ENCODE data around the gene SUGCT. TPM values are rescaled to one million over a fixed set of nuclear protein-coding genes. Genes with fewer than 3 reads are reported as not detected.
A peak's percentile ranks its signal among the peaks of the same experiment; 100 is the strongest.
"Not testable (repeated sequence)": the region's sequence is repeated elsewhere in the genome, so short reads cannot be mapped to it uniquely, and the experiment has no call there.

Gene SUGCT
- polyA plus RNA-seq, 6 donors from 2014 or later: 4.1 to 11.4 (median 9.0) TPM

DNA sequence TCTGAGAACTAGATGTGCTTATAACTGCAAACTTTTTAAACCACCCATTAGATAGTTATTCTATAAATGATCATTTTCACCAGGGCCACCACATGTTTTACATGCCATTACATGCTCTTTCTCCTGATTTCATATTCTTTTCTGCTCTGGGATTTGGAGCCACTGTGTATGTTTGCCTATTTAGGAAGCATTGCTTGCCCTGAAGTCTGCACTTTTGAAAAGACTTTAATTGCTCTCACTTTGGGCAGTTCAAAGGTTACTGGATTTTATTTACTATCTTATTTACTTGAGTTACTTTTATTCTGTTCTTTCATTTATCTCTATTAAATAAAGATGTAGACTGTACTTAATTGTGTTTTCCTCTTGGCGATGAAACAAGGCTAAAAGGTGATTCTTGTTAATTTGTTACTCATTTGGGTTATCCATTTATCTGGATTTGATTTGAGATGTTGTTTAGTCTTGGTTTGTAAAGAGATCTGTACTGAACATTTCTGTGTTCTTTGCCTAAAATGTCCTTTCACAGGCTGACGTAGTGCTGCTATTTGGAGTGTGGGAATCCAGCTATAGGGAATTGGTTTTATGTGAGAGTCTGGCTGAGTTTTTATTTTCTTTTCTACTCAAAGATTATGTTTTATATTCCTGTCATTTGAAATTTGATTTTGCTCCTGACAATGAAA lies 88.8 kb downstream of the SUGCT start:
- no peaks in the 10 kb centered on the region for H3K36me3 Mint-ChIP-seq
- H3K27ac Mint-ChIP-seq: no peak overlapping the region
- DNase-seq (no peak), ATAC-seq (ENCODE audit: low read depth in 2 of 2) (no peak)
- no peaks in the 10 kb centered on the region for H3K27me3 Mint-ChIP-seq
- no peaks in the 10 kb centered on the region for H3K4me1 Mint-ChIP-seq
- H3K4me3 Mint-ChIP-seq: no peak overlapping the region
- peaks cover 0 to 4% (median 0%) of the 10 kb centered on the region in 7 donors for H3K9me3 Mint-ChIP-seq

DNA sequence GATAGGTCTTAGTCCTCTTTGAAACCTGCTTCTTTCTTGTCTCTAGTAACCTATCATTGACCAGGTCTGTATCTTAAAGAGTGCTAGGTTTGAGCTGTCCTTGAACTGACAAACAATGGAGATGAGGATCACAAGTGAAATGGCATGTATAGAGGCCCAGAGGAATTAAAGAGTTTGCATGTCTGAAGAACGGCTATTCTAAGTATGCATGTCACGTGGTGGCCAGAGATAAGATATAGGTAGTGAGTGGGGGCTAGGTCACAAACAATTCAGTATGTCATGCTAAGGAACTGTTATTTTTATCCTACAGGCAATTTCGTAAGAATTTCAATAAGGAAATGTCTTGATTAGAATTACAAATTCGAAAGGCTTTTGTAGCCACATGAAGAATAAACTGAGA lies 95.3 kb downstream of the SUGCT start:
- ATAC-seq (ENCODE audit: low read depth in 2 of 2) (no peak), DNase-seq (no peak)
- Mint-ChIP-seq H3K4me3 (no peak overlapping the region), H3K36me3 (no peaks in the 10 kb centered on the region), H3K27ac (no peak overlapping the region), H3K9me3 (no peaks in the 10 kb centered on the region), H3K4me1 (peaks cover 0 to 6% (median 0%) of the 10 kb centered on the region in 3 donors), H3K27me3 (no peaks in the 10 kb centered on the region)

DNA sequence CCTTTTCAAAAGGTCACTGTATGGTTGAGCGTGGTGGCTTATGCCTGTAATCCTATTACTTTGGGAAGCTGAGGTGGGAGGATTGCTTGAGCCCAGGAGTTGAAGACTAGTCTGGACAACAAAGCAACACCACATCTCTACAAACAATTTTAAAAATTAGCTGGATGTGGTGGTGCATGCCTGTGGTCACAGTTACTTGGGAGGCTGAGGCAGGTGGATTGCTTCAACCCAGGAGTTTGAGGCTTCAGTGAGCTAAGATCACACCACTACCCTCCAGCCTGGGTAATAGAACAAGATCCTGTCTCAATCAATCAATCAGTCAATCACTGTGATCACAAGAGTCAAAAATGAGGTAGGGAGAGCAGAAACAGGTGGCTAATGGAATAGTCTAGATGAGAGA lies 97.0 kb downstream of the SUGCT start:
- Mint-ChIP-seq H3K27ac (no peak overlapping the region), H3K4me1 (peaks cover 0 to 6% (median 0%) of the 10 kb centered on the region in 3 donors)

DNA sequence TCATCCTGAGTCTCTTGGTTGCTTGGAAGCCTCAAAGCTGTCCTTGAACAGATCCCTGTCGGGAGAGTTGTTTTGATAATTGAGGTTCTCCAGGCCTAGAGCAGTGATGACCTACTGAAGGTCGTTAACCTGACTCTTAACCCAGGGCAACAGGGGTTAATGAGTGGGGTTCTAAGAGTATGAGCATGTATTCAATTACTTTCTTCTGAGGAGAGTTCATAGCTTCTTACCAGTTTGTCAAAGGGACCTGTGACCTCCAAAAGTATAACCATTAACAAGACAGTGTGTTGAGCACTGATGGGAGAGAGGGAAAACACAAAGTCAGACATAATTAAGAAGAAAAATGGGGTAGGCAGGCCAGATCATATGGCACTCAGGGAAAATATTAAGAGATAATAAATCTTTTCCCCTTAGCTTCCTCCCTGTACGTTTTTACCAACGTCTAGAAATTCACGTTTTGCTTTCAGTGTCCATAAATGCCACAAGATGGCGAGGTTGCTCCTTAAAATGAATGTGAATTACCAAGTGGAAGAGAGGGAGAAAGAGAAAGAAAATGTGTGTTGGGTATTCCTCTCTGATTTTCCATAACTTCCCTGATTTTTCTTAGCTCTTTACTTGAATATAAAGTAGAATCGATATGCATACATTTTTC lies 97.6 kb downstream of the SUGCT start:
- Mint-ChIP-seq H3K27ac (no peak overlapping the region), H3K27me3 (no peaks in the 10 kb centered on the region), H3K4me3 (no peak overlapping the region), H3K9me3 (no peaks in the 10 kb centered on the region), H3K4me1 (peaks cover 0 to 6% (median 0%) of the 10 kb centered on the region in 3 donors), H3K36me3 (no peaks in the 10 kb centered on the region)
- DNase-seq (no peak), ATAC-seq (ENCODE audit: low read depth in 2 of 2) (no peak)

More for the DNA sequence above, 97.0 kb downstream of the SUGCT start:
- DNase-seq: no peak
- ATAC-seq (ENCODE audit: low read depth in 2 of 2): no peak
- Mint-ChIP-seq H3K36me3 (no peaks in the 10 kb centered on the region), H3K9me3 (no peaks in the 10 kb centered on the region), H3K4me3 (no peak overlapping the region), H3K27me3 (no peaks in the 10 kb centered on the region)

DNA sequence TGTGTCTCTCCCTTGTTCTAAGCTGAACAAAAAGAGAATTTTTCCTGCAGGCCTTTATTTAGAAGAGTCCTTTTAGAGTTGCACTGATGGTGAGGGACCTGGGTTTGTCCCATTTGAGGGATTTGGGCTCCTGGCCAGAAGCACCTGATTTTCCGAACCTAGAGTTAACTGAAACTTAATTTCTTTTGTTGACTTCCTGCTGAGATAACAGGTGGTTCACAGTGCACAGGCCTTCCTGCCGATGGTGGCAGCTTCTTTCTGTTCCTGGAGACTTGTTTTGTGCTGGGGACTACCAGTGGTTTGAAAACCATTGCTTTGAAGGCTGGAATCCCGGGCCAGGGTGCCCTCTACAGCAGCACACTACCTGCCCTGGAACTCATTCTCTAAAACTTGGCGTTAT lies 99.2 kb downstream of the SUGCT start:
- H3K36me3 Mint-ChIP-seq: no peaks in the 10 kb centered on the region
- H3K9me3 Mint-ChIP-seq: no peaks in the 10 kb centered on the region
- H3K4me1 Mint-ChIP-seq: peaks cover 0 to 6% (median 0%) of the 10 kb centered on the region in 3 donors
- H3K27ac Mint-ChIP-seq: no peak overlapping the region
- no peak for DNase-seq
- H3K27me3 Mint-ChIP-seq: no peaks in the 10 kb centered on the region
- no peak for ATAC-seq (ENCODE audit: low read depth in 2 of 2)
- no peak overlapping the region for H3K4me3 Mint-ChIP-seq

DNA sequence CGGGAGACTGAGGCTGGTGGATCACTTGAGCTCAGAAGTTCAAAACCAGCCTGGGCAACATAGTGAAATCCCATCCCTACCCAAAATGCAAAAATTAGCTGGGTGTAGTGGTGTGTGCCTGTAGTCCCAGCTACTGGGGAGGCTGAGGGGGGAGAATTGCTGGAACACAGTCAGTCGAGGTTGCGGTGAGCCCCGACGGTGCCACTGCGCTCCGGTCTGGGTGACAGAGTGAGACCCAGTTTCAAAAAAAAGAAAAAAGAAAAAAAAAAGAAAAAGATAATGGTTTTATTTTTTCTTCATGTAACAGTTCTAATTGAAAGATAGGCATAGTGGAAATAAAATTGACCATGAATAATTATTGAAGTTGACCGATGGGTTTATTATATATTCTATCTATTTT lies 99.9 kb downstream of the SUGCT start:
- Mint-ChIP-seq H3K27ac (no peak overlapping the region), H3K36me3 (no peaks in the 10 kb centered on the region), H3K4me1 (peaks cover 0 to 6% (median 0%) of the 10 kb centered on the region in 3 donors), H3K9me3 (no peaks in the 10 kb centered on the region), H3K4me3 (no peak overlapping the region), H3K27me3 (no peaks in the 10 kb centered on the region)
- ATAC-seq (ENCODE audit: low read depth in 2 of 2): no peak
- no peak for DNase-seq

DNA sequence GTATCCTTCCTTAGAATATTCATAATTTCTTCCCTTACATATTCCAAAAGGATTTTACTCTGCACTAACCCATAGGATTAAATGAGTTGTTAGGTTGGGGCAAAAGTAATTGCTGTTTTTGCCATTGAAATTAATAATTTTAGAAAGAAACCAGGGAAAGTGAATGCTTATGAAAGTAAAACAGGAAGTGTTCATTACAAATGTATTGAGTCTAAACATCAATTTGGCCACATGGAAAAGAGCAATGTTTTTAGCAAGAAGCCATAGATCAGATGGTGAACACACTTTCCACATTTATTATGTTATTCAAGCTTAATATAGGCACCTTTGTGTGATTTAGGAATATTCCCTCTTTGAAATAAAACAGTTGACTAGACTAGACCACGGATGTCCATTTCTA lies 102.9 kb downstream of the SUGCT start:
- no peak overlapping the region for H3K4me3 Mint-ChIP-seq
- no peaks in the 10 kb centered on the region for H3K36me3 Mint-ChIP-seq
- H3K4me1 Mint-ChIP-seq: peaks cover 0 to 6% (median 0%) of the 10 kb centered on the region in 3 donors
- H3K9me3 Mint-ChIP-seq: no peaks in the 10 kb centered on the region
- no peak for DNase-seq
- no peak overlapping the region for H3K27ac Mint-ChIP-seq
- no peak for ATAC-seq (ENCODE audit: low read depth in 2 of 2)
- no peaks in the 10 kb centered on the region for H3K27me3 Mint-ChIP-seq

DNA sequence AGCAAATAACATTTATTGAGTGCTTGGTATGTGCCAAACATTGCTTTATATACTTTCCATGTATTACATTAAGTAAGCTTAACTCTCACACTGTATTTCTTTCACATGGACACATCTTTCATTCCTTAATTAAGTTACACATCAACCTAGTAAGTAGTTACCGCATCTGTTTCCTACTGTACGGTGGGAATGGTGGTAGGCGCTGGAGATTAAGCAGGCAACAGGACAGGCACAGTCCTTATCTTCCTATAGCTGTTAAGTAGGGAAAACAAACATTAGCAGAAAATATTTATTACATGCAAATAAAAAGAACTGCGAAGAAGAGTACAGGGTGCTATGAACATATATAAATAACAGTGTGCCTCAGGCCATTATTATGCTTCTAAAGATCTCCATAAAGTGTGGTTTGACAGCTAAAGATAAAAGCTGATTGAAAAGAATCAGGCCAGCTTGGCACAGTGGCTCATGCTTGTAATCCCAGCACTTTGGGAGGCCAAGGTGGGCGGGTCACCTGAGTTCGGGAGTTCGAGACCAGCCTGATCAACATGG lies 105.0 kb downstream of the SUGCT start:
- H3K27me3 Mint-ChIP-seq: no peaks in the 10 kb centered on the region
- no peaks in the 10 kb centered on the region for H3K9me3 Mint-ChIP-seq
- no peaks in the 10 kb centered on the region for H3K36me3 Mint-ChIP-seq
- DNase-seq (no peak), ATAC-seq (ENCODE audit: low read depth in 2 of 2) (no peak)
- no peaks in the 10 kb centered on the region for H3K4me1 Mint-ChIP-seq
- no peak overlapping the region for H3K27ac Mint-ChIP-seq
- H3K4me3 Mint-ChIP-seq: no peak overlapping the region

DNA sequence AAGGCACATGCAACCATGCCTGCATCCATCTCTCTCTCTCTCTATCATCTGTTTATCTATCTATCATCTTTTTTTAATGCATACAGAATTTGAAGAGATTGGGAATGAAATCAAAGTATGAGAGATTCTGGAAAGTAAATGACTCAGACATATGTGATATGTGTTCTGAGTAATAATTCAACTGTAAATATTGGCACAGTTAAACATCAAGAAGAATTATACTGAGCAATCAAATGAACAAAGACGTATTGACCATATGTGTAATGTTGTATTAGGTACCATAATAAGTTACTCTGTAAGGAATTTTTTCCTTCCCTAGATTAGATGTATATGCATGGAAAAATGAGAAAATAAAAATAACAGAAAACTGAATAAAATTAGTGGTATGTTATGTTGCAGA lies 108.3 kb downstream of the SUGCT start:
- Mint-ChIP-seq H3K36me3 (no peaks in the 10 kb centered on the region), H3K4me1 (no peaks in the 10 kb centered on the region), H3K4me3 (no peak overlapping the region), H3K9me3 (no peaks in the 10 kb centered on the region), H3K27ac (no peak overlapping the region), H3K27me3 (no peaks in the 10 kb centered on the region)
- DNase-seq (no peak), ATAC-seq (ENCODE audit: low read depth in 2 of 2) (no peak)

DNA sequence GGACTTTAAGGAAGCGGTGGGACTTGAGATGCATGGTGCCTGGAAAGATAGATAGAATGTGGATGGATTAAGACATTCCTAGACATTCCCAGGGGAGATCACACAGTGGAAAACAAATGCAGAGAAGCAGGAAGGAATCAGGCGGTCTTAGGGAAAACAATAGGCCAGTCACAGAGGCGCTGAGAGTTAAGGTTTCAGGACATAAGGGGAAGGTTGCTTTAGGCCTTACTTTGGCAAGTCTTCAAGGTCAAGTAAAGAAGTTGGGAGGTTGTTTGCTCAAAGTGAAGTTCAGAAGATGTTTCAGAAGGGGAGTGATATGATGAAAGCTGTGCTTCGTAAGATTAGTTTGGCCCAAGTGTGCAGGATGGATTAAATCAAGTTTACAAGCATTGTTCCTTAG lies 109.4 kb downstream of the SUGCT start:
- Mint-ChIP-seq H3K36me3 (no peaks in the 10 kb centered on the region), H3K27ac (no peak overlapping the region), H3K9me3 (no peaks in the 10 kb centered on the region), H3K27me3 (no peaks in the 10 kb centered on the region), H3K4me3 (peak overlapping the region in 1 of 8 donors; percentile 23), H3K4me1 (no peaks in the 10 kb centered on the region)
- ATAC-seq (ENCODE audit: low read depth in 2 of 2) (no peak), DNase-seq (no peak)

DNA sequence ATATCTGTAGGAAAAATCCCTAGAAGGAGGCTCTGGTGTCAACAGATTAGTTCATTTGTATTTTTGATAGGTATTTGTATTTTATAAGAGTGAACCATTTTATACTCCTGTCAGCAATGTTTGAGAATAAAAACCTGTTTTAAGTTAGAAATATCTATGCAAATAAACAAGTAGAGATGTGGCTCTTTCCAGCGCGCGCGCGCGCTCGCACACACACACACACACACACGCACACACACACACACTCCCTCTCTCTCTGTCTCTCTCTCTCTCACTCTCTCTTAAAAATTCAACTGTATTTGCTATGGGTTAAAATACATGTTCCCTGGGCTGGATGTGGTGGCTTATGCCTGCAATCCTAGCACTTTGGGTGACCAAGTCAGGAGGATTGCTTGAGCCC lies 113.9 kb downstream of the SUGCT start:
- ATAC-seq (ENCODE audit: low read depth in 2 of 2) (no peak), DNase-seq (no peak)
- Mint-ChIP-seq H3K9me3 (no peaks in the 10 kb centered on the region), H3K27me3 (no peaks in the 10 kb centered on the region), H3K27ac (no peak overlapping the region), H3K4me1 (no peaks in the 10 kb centered on the region), H3K4me3 (no peak overlapping the region), H3K36me3 (no peaks in the 10 kb centered on the region)

DNA sequence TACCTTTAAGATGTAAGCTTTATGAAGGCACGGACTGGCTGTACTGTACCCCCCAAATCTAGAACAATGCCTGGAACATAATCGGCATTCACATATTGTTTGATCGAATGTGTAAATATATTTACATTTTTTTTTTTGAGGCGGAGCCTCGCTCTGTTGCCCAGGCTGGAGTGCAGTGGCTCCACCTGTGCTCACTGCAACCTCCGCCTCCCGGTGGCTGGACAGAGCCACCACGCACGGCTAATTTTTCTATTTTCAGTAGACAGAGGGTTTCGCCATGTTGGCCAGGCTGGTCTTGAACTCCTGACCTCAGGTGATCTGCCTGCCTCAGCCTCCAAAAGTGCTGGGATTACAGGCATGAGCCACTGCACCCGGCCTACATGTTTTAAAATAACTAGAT lies 118.6 kb downstream of the SUGCT start:
- H3K27me3 Mint-ChIP-seq; ATAC-seq (ENCODE audit: low read depth in 2 of 2); H3K9me3 Mint-ChIP-seq; DNase-seq; H3K27ac Mint-ChIP-seq; H3K36me3 Mint-ChIP-seq; H3K4me1 Mint-ChIP-seq; H3K4me3 Mint-ChIP-seq: not testable (repeated sequence)

DNA sequence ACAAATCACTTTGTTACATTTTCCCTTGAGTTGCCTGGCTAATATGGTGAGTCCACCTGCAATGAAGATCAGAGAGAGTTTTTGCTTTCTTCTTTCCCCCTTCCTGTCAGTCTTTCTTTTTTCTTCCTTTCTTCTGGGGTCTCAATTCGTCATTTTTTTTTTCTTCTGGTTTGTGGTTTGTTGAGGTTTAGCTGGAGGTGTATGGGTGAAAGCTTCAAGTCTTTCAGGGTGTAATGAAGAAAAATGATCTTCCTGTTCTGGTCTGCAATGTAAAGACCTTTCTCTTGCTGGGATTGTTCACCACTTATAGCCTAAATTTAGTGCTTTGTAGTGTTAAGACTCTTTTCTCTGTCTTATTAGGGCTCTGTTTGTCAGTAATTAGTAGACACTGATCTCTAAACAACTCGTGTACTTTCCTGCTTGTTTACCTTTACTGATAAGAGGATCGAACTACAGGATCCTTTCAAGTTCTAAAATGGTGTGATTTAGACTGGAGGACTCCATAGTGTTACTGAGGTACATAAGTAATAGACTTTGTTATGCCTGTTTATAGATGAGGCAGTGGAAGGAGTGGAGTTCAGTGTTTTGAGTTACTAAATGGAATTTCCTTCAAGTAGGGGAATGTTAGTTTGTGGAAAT lies 129.1 kb downstream of the SUGCT start:
- no peaks in the 10 kb centered on the region for H3K9me3 Mint-ChIP-seq
- DNase-seq (no peak), ATAC-seq (ENCODE audit: low read depth in 2 of 2) (no peak)
- no peaks in the 10 kb centered on the region for H3K27me3 Mint-ChIP-seq
- no peak overlapping the region for H3K4me3 Mint-ChIP-seq
- no peaks in the 10 kb centered on the region for H3K4me1 Mint-ChIP-seq
- no peaks in the 10 kb centered on the region for H3K36me3 Mint-ChIP-seq
- H3K27ac Mint-ChIP-seq: no peak overlapping the region

DNA sequence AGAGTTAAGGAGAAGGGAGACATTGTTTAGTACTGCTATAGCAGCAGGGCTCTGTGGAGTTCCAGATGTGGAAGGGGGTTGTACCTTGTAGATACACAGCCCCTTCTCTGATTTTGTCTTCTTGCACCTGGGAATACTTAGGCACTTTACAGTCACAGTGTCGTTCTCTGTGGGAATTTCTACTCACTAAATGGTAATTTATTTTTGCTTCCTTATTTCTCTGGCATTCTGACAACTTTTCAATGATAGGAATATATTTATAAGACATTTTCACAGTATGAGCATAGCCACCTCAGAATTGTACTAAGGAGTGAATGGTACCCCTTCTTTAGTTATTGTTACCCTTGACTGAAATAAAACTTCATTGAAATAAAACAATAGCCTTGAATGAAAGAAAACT lies 132.8 kb downstream of the SUGCT start:
- H3K27ac Mint-ChIP-seq: no peak overlapping the region
- H3K27me3 Mint-ChIP-seq: peaks cover 0 to 8% (median 0%) of the 10 kb centered on the region in 3 donors
- DNase-seq (no peak), ATAC-seq (ENCODE audit: low read depth in 2 of 2) (no peak)
- H3K9me3 Mint-ChIP-seq: peaks cover 0 to 3% (median 0%) of the 10 kb centered on the region in 7 donors
- H3K4me3 Mint-ChIP-seq: no peak overlapping the region
- H3K4me1 Mint-ChIP-seq: no peaks in the 10 kb centered on the region
- H3K36me3 Mint-ChIP-seq: no peaks in the 10 kb centered on the region
